ENCODE results near the gene CDX1. TPM values are rescaled to one million over a fixed set of nuclear protein-coding genes. Genes with fewer than 3 reads are reported as not detected.

Gene CDX1
- total RNA-seq, 1 donor from 2014 or later, result not detected

DNA sequence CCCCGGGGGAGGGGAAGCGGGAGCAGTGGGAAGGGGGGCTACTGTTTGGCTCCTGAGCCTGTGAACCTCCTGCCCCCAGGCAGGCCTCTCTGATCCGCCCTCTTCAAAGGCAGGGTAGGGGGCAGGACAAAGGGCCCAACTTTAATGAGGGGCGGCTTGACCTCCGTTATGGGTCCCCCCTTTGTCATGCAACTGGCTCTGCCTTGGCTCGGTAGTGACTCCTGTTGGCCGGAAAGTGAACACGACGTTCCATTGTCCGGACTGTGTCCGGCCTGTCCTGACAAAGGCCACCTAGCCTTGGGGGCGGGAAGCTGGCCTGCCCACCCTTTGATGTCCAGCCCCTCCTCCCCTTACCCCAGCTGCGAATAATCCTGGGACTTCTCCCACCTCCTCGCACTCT is 1.3 kb downstream of the CDX1 start:
- Histone ChIP-seq H3K4me3 (no peak overlapping the region), H3K27me3 (ENCODE audit: low read depth) (peaks cover 35% of the 10 kb centered on the region), H3K36me3 (no peaks in the 10 kb centered on the region), H3K4me1 (peaks cover 34% of the 10 kb centered on the region), H3K9me3 (replicated peaks) (no peaks in the 10 kb centered on the region), H3K27ac (replicated peaks) (no peak overlapping the region)
- DNase-seq, result no peak
- TF ChIP-seq CTCF (IDR thresholded peaks at IDR 0.05; ENCODE audit: borderline replicate concordance), result no peak
- intact Hi-C loops (cut with micrococcal nuclease), result no loop called here

DNA sequence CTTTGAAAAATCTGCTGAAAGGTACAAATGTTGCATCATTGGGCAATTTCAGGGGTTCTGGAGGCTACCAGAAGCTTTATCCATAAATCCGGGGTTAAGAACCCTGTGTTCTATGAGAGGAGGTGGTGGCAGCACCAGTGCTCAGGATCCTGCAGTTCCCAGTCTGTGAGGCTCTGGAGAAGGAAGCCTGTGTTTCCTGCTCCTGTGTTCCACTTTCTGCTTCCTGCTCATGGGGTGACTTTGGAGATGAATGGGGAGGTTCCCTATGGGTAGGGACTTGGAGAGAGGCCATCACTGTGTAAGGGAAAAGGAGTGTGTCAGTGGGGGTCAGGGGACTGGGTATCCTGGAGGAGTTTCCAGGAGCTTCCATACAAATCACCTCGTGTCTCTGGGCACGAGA is 2.3 kb downstream of the CDX1 start:
- DNase-seq, result no peak
- intact Hi-C loops (cut with micrococcal nuclease), result no loop called here
- TF ChIP-seq CTCF (IDR thresholded peaks at IDR 0.05; ENCODE audit: borderline replicate concordance), result no peak
- H3K27me3 ChIP-seq (ENCODE audit: low read depth), result peaks cover 35% of the 10 kb centered on the region
- H3K36me3 ChIP-seq, result no peaks in the 10 kb centered on the region
- H3K4me3 ChIP-seq, result no peak overlapping the region
- no peak overlapping the region for H3K27ac ChIP-seq (replicated peaks)
- H3K4me1 ChIP-seq, result peaks cover 25% of the 10 kb centered on the region
- no peaks in the 10 kb centered on the region for H3K9me3 ChIP-seq (replicated peaks)

GRCh38 chr5:150172145-150172544 is 5.6 kb downstream of the CDX1 start:
- Histone ChIP-seq H3K9me3 (replicated peaks) (no peaks in the 10 kb centered on the region), H3K27me3 (ENCODE audit: low read depth) (peaks cover 23% of the 10 kb centered on the region), H3K4me3 (no peak overlapping the region), H3K27ac (replicated peaks) (no peak overlapping the region), H3K4me1 (peaks cover 10% of the 10 kb centered on the region), H3K36me3 (no peaks in the 10 kb centered on the region)
- no peak for DNase-seq
- intact Hi-C loops (cut with micrococcal nuclease), result no loop called here
- no peak for TF ChIP-seq CTCF (IDR thresholded peaks at IDR 0.05; ENCODE audit: borderline replicate concordance)

DNA sequence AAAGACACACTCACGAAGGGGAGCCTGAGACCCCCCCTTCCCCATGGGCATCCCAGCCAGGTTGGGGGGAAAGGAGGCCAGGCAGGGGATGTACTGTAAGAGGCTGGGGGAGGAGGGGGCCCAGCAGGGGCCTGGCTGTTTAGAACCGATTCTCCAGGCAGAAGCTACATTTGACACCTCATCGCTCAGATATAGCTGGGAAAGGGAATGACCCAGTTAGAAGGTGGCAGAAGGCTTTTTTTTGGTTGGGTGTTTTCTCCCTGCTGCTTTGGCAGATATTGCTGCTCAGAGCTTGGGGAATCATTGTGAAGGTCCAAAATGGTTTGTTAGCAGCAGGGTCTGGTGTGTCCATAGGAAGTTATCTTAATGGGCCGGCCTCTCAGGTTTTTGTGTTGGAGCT is 6.0 kb downstream of the CDX1 start:
- Histone ChIP-seq H3K9me3 (replicated peaks) (no peaks in the 10 kb centered on the region), H3K27ac (replicated peaks) (no peak overlapping the region), H3K4me3 (no peak overlapping the region), H3K36me3 (no peaks in the 10 kb centered on the region), H3K27me3 (ENCODE audit: low read depth) (peaks cover 19% of the 10 kb centered on the region), H3K4me1 (peaks cover 10% of the 10 kb centered on the region)
- no peak for DNase-seq
- intact Hi-C loops (cut with micrococcal nuclease), result no loop called here
- TF ChIP-seq CTCF (IDR thresholded peaks at IDR 0.05; ENCODE audit: borderline replicate concordance), result no peak

GRCh38 chr5:150173161-150173560 is 6.6 kb downstream of the CDX1 start:
- Histone ChIP-seq H3K27ac (replicated peaks) (no peak overlapping the region), H3K36me3 (no peaks in the 10 kb centered on the region), H3K9me3 (replicated peaks) (no peaks in the 10 kb centered on the region), H3K27me3 (ENCODE audit: low read depth) (peaks cover 13% of the 10 kb centered on the region), H3K4me1 (peaks cover 10% of the 10 kb centered on the region), H3K4me3 (no peak overlapping the region)
- intact Hi-C loops (cut with micrococcal nuclease), result no loop called here
- TF ChIP-seq CTCF (IDR thresholded peaks at IDR 0.05; ENCODE audit: borderline replicate concordance), result no peak
- DNase-seq, result no peak

DNA sequence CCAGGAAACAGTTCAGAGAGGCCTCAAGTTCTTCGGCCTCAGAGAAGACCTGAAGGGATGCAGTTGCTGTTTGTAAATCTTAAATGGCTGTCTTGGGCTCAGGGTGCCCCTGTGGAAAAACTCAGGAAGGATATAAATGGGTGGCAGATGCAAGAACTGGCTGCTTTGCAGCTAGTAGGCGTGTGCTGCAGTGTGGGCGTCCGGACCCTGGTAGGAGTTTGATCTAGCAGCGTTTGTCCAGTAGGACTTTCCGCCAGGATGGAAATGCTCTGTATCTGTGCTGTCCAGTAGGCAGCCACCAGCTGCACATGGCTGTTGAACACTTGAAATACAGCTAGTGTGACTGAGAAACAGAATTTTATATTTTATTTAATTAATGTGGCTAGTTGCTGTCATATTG is 7.7 kb downstream of the CDX1 start:
- Histone ChIP-seq H3K27ac (replicated peaks) (no peak overlapping the region), H3K27me3 (ENCODE audit: low read depth) (peaks cover 11% of the 10 kb centered on the region), H3K4me3 (no peak overlapping the region), H3K9me3 (replicated peaks) (no peaks in the 10 kb centered on the region), H3K4me1 (peaks cover 2% of the 10 kb centered on the region), H3K36me3 (no peaks in the 10 kb centered on the region)
- TF ChIP-seq CTCF (IDR thresholded peaks at IDR 0.05; ENCODE audit: borderline replicate concordance), result no peak
- intact Hi-C loops (cut with micrococcal nuclease), result no loop called here
- no peak for DNase-seq
